GM18499 (cell line): ENCODE measurements around the gene FOXN4.

Experiments
- ATAC-seq: cut with Tn5 transposase; IDR thresholded peaks from one replicate; pipeline ENCODE4 v1.9.1; 2021; ENCODE audit warnings: moderate number of reproducible peaks; ENCODE audit not compliant: insufficient read depth, unreplicated experiment

The FOXN4 gene

DNA sequence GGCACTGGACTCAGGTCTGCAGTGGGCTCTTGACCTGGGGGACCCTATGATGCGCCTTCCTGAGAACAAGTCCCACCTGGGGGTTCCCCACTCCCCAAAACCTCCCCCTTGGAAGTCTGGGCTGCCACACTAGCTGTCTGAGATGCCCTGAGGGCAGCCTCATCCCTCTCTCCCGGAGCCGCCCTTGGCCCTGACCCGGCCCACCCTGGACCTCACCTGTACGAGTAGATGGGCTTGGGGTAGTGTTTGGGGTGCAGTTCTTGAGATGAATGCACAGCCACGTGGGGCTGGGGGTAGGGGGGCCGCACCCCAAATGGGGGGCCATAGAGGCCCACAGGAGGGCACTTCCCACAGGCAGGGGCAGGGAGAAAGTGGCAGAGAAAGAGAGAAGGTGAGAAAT, 21.9 kb downstream of the FOXN4 start:
- ATAC-seq = no peak

DNA sequence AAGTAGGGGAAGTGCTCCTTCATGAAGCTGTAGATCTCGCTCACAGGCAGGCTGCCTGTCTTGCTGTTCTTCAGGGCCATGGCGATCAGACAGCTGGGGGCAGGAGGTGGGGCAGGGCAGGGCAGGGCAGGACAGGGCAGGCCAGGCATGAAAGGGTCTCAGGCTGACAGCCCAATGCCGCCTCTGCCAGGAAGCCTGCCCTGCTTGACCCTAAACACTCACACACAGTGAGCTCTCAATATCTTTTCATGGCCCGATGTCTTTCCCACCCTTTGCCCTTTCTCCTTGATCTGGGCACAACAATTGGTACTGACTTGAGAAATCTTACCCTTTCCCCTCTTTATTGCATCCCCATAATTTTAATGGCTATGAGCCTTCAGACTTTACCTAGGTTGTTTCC, 22.4 kb downstream of the FOXN4 start:
- no peak for ATAC-seq

DNA sequence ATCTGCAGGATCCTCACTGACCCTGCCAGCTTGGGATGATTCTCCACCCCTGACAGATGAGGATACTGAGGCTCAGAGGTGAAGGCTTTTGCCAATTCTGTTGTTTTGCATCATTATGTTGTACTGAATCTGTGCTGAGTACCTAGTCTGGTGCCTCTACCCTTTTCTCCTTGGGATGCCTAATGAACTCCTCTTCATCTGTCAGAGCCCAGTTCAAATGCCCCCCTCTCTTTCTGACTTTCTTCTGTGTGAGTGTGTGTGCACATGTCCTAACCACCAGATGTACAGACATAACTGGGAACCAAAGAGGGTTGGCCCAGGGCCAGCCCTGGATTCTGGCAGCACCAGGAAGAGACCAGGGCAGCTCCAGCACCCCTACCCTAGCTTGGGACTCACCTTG, 22.8 kb downstream of the FOXN4 start:
- ATAC-seq = no peak

DNA sequence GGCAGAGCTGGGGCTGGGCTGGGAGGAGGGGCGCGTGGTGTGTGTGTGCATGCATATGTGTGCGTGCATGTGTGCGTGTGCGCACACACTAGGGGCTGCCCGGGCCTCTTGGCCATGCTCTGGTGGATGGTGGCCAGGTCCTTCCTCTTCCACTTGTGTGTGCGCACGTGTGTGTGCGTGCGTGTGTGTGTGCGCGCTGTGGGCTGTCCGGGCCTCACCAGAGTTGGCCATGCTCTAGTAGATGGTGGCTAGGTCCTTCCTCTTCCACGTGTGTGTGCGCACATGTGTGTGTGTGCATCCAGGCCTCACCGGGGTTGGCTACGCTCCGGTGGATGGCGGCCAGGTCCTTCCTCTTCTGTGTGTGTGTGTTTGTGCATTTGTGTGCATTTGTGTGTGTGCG, 24.7 kb downstream of the FOXN4 start:
- ATAC-seq = no peak

DNA sequence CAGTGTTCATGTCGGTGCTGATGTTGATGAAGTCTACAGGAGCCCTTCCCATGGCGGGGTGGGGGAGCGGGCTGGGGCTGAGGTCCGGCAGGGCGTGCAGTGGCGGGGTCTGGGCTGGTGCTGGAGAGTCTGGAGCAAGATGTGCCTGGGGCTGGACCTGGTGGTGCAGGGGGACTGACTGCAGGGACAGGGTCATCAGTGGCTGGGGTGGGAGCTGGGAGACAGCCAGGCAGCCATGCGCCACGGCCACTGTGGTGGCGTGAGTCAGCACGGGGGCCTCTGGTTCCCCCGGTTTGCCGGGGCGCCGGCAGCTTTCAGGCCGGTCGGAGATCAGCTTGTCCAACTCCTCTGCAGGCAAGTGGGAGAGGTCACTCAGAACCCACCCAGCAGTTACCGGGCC, 27.6 kb downstream of the FOXN4 start:
- ATAC-seq = no peak

DNA sequence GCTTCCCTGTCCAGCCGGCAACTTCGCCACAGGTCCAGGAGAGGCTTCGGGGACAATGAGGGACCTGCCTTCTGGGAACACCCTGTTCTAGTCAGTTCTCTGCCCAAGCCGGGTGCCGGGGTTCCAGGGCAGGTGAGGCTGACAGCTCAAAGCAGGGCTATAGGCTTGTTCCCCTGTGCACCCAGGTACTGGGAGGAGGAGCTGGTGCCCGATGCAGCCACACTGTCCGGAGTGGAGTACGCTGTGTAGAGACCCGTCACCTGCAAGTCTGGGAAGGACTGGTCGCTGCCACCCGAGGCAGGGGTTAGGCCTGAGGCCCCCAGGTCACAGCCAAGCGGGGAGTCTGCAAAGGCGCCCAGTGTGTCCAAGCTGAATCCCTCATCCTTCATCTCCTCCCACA, 29.6 kb downstream of the FOXN4 start:
- ATAC-seq = no peak

DNA sequence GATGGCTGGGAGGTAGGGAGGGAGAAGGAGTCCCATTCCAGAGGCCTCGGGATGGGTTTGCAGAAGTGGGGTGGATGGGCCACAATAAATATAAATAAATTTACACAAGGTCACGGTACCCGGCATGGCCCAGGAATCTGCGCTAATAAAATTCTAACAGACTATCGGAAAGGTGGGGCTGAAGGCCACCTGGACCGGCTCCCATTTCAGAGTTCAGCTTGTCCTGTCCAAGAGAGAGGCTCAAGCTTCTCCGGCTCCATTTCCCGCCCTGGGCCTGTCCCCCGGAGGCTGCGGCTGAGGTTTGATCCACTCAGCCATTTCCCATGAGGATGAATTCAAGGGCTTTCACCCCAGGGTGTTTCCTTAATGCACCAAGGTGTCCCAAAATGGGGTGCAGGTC, 30.2 kb downstream of the FOXN4 start:
- no peak for ATAC-seq

DNA sequence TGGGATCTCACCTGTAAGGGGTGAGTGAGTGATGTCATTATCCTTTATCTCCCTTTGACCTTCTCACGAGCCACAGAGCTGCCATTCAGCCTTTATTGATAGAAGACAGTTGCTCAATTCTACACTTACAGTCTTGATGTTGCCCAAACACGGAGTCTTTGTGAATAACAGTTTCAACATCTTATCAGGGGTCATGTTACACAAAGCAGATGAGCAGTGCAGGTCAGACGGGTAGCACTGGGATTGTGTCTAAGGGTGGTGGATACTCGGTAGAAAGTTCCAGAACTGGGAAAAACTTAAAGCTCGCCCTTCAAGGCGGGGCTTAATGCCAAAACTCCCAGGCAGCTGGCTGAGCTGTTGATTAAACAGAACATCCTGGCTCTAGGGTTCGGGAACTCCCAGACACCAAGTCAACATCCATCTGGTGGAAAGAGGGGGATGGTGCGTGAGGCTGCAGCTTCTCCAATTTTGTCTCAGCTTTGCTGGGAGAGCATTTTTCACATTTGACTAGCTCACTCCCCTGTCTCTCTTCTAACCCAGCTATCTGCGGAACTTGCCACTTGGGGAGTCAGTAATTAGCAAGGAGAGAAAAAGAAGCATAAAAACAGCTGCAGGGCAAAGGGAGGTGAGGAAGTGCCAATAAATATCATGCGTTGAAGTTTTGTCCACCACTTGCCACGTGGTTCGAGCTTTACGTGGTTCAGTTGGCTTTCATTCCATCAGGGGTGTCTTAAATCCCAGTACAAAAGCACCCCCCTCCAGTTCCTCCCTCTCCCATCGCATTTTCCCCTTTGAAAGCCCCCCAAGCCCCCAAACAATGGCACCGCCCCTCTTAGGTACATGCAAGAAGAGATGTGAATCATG, 31.0 kb downstream of the FOXN4 start:
- no peak for ATAC-seq

DNA sequence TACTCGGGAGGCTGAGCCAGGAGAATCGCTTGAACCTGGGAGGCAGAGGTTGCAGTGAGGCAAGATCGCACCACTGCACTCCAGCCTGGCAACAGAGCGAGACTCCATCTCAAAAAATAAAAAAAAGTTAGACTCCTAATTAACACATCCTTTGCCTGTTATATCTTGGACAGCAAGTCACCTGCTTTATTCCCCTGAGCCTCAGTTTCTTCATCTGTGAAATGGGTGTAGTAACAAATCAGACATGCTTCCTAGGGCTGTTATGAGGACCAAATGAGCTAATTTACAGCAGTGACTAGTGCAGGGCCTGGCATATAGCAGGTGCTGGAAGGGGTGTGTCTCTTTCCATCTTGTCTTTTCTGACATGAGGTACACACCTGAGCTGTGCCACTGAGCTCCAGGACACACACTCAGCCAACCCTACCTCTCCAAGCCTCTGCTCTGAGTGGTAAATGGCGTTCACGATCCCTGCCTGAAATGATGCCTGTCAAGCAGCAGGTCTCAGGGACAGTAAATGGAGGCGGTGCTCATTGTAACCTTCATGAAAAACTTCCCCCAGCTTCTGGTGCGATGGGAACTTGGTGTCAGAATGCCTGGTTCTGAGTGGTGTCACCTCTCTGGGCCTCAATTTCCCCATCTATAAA, 31.7 kb downstream of the FOXN4 start:
- ATAC-seq = no peak

DNA sequence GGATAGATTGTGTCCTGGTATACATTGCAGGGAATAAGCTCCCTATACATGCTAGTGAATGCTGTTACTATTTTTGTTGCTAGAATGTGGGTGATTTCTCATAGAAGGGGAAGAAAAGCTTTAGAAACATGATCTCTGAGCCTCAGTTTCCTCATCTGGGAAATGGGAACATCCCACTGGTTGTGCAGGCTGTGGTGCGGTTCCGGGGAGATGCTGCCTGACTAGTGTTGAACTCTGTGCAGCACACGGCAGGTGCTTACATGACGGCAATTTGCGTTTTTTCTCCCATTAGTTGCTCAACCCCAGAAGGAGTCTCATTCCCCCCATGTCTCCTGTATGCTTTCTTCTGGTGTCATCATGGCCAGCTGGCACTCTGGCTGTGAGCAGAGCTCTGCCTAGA, 32.9 kb downstream of the FOXN4 start:
- no peak for ATAC-seq

DNA sequence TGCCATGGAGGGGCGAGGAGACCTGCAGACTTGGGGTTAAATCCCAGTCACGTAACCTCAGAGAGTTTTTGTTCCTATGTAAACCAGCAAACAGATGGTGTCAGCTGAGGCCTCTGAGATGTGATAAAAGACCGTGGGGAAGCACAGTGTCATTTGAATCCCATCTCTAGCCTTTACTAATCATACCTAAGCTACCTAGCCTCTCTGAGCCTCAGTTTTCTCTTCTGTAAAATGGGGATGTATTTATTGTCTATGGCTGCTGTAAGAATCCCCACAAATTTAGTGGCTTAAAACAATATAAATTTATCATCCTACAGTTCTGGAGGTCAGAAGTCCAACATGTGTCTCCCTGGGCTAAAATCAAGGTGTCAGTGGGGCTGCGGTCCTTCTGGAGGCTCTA, 33.9 kb downstream of the FOXN4 start:
- ATAC-seq = no peak

DNA sequence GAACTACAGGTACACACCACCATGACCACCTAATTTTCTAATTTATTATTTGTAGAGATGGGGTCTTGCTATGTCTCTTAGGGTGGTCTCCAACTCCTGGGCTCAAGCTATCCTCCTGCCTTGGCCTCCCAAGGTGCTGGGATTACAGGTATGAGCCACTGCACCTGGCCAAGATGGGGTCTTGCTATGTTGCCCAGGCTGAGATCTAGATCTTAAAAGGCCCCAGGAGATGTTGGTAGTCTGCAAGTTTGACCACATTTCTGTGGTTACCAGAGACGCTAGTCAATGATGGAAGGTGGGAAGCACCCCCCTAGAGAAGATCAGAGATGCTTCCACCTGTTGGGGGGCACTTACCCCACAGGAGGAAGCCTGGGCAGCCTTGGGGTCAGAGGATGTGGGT, 34.7 kb downstream of the FOXN4 start:
- ATAC-seq = no peak

DNA sequence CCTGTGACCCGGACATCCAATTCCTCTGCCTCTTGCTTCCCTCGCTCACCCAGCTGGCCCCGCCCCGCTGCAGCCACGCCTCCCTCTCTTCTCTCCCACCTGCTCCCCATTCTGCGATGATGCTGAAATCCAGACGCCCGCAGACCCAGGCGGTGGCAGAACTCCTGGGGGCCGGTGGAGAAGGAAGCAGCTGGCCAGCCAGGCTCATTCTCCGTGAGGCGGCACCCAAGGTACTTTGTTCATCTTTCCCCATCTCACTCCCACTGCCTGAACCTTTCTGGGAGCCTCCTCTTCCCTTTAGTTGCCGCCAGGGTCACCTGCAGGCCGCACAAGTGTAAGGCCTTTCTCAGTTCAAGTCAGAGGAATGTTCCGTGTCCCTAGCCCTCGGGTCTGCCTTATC, 35.7 kb downstream of the FOXN4 start:
- no peak for ATAC-seq

DNA sequence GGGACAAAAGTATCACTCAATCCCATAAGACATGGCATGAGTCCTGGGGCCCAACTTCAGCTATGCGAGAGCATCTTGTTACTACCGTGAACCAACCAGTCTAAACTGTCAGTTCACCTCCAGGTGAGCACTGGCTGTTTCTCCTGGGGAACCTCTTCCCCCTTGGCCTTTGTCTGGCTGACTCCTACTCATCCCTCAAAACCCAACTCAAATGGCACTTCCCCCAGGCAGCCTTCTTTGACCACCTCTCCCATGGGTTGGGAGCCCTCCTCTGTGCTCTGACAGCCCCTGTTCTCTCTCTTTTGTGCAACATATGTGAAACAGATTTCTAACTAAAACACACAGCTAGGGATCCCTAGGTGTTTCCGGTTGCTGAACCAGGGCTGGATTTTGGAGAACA, 37.7 kb downstream of the FOXN4 start:
- no peak for ATAC-seq

DNA sequence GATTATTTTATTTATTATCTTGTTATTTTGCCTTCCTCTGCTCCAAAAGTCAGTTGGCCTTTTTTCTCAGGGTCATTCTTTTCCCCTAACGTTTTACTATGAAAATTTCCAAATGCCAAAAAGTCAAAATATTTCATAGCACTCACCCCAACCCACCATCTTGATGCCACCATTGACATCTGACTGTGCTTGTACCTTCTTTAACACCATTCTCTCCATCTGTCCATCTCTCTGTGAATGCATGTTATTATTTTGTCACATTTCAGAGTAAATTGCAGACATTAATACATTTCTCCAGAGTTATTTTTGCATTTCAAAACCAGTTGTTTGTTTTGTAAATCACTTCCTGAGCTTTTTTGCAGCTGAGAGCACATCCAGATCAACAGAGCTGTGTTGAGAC, 38.6 kb downstream of the FOXN4 start:
- no peak for ATAC-seq

DNA sequence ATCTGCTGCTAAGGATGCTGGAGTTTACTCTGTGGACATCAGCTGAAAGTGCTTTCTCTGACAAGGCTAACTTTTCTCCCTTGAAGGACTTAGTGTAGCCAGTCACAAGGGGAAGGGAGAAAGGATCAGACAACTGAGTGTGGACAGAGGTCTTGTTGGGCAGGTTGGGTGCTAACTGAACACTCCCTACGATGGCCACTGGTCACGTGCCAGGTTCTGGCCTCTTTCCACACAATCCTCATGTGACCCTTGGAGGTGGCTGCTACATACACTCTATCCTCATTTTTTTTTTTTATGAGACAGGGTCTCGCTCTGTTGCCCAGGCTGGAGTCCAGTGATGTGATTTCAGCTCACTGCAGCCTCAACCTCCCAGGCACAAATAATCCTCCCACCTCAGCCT, 39.7 kb downstream of the FOXN4 start:
- ATAC-seq = no peak

DNA sequence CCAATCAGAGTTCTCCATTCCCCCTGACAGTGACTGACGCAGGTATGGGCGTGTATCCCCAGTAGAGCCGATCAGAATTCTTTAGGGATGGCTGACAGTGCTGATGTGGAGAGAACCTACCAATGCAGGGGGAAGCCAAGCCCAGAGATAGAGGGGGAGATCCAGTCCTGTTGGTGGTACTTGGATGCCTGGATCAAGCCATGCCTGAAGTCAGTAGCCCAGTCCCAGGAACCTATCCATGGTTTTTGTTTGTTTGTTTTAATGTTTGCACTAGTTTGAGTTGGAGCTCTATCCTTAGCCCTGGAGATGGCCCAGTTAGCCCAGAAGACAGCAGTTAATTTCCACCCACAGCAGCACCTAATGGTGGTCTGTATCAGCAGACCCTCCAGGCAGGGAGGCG, 40.2 kb downstream of the FOXN4 start:
- no peak for ATAC-seq

DNA sequence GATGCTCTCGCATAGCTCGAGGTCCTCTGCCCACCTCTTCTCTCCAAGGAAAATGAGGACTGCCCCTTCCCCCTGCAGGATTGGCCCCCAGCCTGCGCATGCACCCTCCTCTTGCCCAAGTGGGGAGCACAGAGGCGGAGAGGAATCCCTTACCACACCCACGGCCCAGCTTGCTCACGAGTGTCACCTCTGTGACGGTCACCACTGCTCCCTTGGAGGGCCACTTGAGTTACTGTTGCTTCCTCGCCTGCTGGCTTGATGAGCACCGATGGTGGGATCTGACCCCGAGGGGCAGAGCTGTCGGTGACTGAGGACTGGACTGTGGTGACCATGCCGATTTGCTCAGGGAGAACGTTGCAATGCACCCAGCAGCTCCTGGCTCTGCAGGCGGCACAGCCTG, 41.7 kb downstream of the FOXN4 start:
- ATAC-seq = no peak

DNA sequence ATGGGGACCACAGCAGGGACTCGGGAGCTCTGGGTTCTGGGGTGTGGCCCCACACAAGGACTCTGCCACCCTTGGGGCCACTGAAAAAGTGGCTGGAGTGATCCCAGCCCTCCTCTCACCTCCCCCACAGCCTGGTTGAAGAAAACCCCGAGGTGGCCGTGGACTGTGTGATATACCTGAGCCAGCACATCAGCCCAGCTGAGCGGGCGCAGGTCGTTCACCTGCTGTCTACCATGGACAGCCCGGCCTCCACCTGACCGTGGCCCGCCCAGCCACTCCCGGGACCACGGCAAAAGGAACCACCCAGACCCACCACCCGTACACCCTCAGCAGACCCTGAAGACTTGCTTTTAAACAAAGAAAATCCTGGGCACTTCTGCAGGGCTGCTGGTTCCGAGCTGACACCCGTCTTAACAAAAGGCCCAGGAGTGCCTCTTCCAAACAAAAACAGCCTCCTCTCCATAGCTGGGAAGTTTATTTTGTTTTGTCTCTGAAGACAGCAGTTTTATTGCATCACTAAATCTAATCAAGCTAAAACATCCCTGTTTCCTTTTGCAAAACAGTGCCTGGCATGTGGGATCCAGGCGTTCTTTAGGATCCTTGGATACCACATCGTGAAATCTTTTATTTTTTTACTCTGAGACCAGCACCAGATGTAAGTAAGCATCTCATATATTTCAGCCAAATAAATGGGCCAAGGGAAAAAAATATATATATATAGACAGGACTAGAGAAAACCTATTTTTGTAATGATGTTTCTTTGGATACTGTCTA, 42.8 kb downstream of the FOXN4 start:
- no peak for ATAC-seq

DNA sequence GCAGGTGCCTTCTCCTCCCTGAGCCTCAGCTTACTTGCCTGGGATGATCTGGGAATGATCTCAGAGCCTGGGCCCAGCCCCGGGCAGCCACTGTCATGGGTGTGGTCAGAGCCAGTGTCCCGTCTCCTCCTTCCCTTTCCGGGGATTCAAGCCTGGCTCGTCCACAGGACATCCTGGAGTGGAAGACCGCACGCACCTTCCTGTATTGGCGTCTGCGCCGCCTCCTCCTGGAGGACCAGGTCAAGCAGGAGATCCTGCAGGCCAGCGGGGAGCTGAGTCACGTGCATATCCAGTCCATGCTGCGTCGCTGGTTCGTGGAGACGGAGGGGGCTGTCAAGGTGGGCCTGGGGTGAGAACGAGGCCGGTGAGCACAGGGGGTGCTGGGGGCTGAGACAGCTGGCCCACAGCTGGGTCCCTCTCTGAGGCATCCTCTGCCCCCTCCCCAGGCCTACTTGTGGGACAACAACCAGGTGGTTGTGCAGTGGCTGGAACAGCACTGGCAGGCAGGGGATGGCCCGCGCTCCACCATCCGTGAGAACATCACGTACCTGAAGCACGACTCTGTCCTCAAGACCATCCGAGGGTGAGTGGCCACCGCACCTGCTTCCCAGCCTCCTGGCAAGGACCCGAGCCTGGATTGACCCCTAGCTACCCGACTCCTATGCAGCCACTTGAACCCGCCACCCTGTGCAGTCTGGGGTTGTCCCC, 44.0 kb downstream of the FOXN4 start:
- ATAC-seq = no peak
